Lung (tissue), 12 donors: ENCODE results near the gene SRC. TPM values are rescaled to one million over a fixed set of nuclear protein-coding genes. Genes with fewer than 3 reads are reported as not detected.

Experiments used
- ATAC-seq: fragments of 200-7000 bp; cut with Tn5 transposase; one replicate; pipeline ENCODE4 v1.9.1; 2020; ENCODE audit warnings: moderate number of reproducible peaks; ENCODE audit not compliant: insufficient read depth, low FRiP score
- DNase-seq, 3 donors: peaks; one replicate each; pipeline ENCODE4 v3.0.0-alpha.2; 2013 to 2017
- H3K27ac ChIP-seq, 2 donors: one replicate each; pipeline ENCODE4 v1.5.1; 2013; ENCODE audit warnings: mild to moderate bottlenecking in 2 of 2, moderate library complexity in 2 of 2, control low read depth in 1 of 2, inconsistent platforms in 1 of 2, low read depth in 1 of 2, low read length in 1 of 2
- H3K27me3 ChIP-seq, 3 donors: one replicate each; pipeline ENCODE4 v1.5.1; 2013; ENCODE audit warnings: low read length in 2 of 3; ENCODE audit not compliant: control insufficient read depth in 3 of 3, insufficient read depth in 3 of 3
- H3K36me3 ChIP-seq, 4 donors: one replicate each; pipeline ENCODE4 v1.5.1; 2013; ENCODE audit warnings: low read length in 4 of 4, mild to moderate bottlenecking in 1 of 4, moderate library complexity in 1 of 4; ENCODE audit not compliant: control insufficient read depth in 4 of 4, insufficient read depth in 4 of 4
- H3K4me1 ChIP-seq, 5 donors: one replicate each; pipeline ENCODE4 v1.5.1; 2013; ENCODE audit warnings: low read length in 5 of 5, mild to moderate bottlenecking in 2 of 5, moderate library complexity in 1 of 5; ENCODE audit not compliant: control insufficient read depth in 5 of 5, insufficient read depth in 5 of 5
- H3K4me3 ChIP-seq: one replicate; pipeline ENCODE4 v1.5.1; 2013; ENCODE audit warnings: mild to moderate bottlenecking, control low read depth, moderate library complexity
- H3K9ac ChIP-seq, 2 donors: one replicate each; pipeline ENCODE4 v1.5.1; 2013; ENCODE audit warnings: low read length in 2 of 2, control low read depth in 1 of 2; ENCODE audit not compliant: insufficient read depth in 1 of 2
- H3K9me3 ChIP-seq, 4 donors: one replicate each; pipeline ENCODE4 v1.5.1; 2013; ENCODE audit warnings: low read length in 3 of 4, mild to moderate bottlenecking in 1 of 4, moderate library complexity in 1 of 4; ENCODE audit not compliant: control insufficient read depth in 4 of 4, insufficient read depth in 3 of 4
- WGBS, 2 donors: extraction: QIAGEN DNeasy Blood & Tissue Kit; methylation state at CpG; one replicate each; pipeline ENCODE4 v1.1.7; 2013; 5-methylcytosine and 5-hydroxymethylcytosine counted together
- polyA plus RNA-seq, 2 donors: library from polyadenylated mRNA; stranded (reverse); fragments of 200-250 nt; gene quantifications; one replicate each; pipeline ENCODE4 v1.2.1, GENCODE V29; 2013
- total RNA-seq, 2 donors: library from RNA; depleted of rRNA in 1 of 2; stranded (reverse); fragments of >200 nt in 1 of 2; gene quantifications; one replicate each; pipeline ENCODE4 v1.2.1, GENCODE V29; 2014 to 2021
- TF ChIP-seq, protein P1 (sequence below): IDR thresholded peaks from 2 replicates; pipeline ENCODE4 v1.5.1; 2012; ENCODE audit warnings: mild to moderate bottlenecking; ENCODE audit errors: control extremely low read depth, extremely low read depth
- donor health status: control.
- donor health status: control.
- donor health status: Bipolar disorder and iron deficiency.
- donor health status: healthy.
- donor health status: DM: yes; HTN: yes; CAD: no.

Gene SRC
- total and polyA plus RNA-seq, 4 donors, result 35.6 to 69.5 (median 50.1) TPM

DNA sequence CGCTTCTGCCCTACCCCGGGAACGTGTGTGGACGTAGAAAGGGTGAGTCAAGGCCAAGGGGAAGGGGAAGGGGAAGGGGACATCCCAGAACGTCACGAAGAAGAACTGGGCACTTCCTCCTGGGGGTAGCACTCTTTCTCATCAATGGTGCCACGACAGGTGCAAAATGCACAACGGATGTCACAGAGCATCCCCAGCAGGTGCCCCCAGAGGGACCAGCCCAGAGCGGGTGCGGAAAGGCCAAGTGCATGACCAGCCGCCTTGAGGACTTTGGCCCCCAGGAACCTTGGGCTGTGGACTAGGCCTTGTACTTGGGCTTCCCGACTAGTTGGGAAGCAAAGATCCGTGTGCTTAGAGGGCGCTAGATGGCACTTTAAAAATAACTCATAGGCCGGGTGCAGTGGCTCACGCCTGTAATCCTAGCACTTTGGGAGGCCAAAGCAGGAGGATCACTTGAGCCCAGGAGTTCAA is 12.1 kb upstream of the SRC start:
- TF ChIP-seq, protein P1, sequence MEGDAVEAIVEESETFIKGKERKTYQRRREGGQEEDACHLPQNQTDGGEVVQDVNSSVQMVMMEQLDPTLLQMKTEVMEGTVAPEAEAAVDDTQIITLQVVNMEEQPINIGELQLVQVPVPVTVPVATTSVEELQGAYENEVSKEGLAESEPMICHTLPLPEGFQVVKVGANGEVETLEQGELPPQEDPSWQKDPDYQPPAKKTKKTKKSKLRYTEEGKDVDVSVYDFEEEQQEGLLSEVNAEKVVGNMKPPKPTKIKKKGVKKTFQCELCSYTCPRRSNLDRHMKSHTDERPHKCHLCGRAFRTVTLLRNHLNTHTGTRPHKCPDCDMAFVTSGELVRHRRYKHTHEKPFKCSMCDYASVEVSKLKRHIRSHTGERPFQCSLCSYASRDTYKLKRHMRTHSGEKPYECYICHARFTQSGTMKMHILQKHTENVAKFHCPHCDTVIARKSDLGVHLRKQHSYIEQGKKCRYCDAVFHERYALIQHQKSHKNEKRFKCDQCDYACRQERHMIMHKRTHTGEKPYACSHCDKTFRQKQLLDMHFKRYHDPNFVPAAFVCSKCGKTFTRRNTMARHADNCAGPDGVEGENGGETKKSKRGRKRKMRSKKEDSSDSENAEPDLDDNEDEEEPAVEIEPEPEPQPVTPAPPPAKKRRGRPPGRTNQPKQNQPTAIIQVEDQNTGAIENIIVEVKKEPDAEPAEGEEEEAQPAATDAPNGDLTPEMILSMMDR, result no peak
- no peak overlapping the region for H3K27ac ChIP-seq
- WGBS, 2 donors, result 74 to 82% methylated on average over 13 to 16 of the region's 16 CpGs
- no peak overlapping the region for H3K9ac ChIP-seq
- peaks cover 0 to 9% (median 5%) of the 10 kb centered on the region in 5 donors for H3K4me1 ChIP-seq
- H3K36me3 ChIP-seq, result no peaks in the 10 kb centered on the region
- no peaks in the 10 kb centered on the region for H3K27me3 ChIP-seq
- DNase-seq, result no peak
- ATAC-seq, result no peak
- H3K9me3 ChIP-seq, result no peaks in the 10 kb centered on the region
- H3K4me3 ChIP-seq, result no peak overlapping the region

DNA sequence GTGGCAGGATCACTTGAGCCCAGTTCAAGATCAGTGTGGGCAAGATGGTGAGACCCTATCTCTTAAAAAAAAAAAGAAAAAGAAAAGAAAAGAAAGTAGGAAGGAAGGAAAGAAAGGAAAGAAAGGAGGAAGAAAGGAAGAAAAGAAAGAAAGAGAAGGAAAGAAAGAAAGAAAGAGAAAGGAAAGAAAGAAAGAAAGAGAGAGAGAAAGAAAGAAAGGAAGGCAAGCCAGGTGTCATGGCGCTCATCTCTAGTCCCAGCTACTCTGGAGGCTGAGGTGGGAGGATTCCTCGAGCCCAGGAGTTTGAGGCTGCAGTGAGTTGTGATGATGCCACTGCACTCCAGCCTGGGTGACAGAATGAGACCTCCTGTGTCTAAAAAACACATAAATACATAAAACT is 11.5 kb upstream of the SRC start:
- 91 to 98% methylated on average over 2 of the region's 2 CpGs for WGBS, 2 donors
- Histone ChIP-seq H3K27me3 (no peaks in the 10 kb centered on the region), H3K27ac (no peak overlapping the region), H3K4me1 (peaks cover 0 to 9% (median 5%) of the 10 kb centered on the region in 5 donors), H3K4me3 (no peak overlapping the region), H3K9me3 (no peaks in the 10 kb centered on the region), H3K36me3 (no peaks in the 10 kb centered on the region), H3K9ac (no peak overlapping the region)
- no peak for ATAC-seq
- TF ChIP-seq, protein P1, result no peak
- DNase-seq, result no peak

DNA sequence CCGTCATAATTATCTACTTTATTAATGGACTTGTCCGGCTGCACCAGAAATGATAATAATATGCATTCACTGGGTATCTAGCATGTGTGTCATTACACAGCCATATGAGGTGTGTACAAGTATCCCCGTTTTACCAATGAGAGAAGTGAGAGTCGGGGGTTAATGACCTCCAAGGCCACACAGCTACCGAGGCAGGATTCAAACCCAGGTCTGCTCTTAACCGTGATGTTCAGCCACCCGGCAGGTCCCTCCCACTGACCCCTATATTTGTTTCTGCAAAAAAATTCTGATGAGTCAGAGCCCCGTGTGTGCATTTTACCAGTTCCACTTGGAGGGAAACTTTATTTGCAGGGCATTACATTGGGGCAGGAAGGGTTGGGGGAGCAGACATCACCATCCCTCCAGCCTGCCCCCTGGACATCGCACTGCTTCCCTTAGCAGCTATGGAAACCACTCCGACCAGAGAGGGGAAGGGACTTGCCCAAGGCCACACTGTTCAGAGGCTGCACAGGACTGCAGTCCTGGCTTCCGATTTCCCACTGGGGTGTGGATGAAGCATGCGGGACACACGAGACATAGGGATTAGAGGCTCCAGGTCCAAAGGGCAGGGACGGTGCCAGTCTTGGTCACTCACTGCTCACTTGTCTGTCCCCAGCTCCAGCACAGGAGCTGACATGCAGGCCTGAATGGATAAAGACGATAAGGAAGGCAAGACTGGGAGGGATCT is 10.1 kb upstream of the SRC start:
- ATAC-seq (peak; percentile 30), DNase-seq (no peak)
- Histone ChIP-seq H3K36me3 (no peaks in the 10 kb centered on the region), H3K9me3 (no peaks in the 10 kb centered on the region), H3K4me1 (peaks cover 0 to 9% (median 5%) of the 10 kb centered on the region in 5 donors), H3K27me3 (no peaks in the 10 kb centered on the region), H3K9ac (no peak overlapping the region), H3K4me3 (no peak overlapping the region), H3K27ac (peak overlapping the region in 1 of 2 donors; percentile 58)
- WGBS, 2 donors, result 50 to 66% methylated on average over 14 to 15 of the region's 15 CpGs
- TF ChIP-seq, protein P1, result no peak
